Cortex of kidney (tissue), 1 donor: Measurements from ENCODE around the gene MICAL3.
"Not testable (repeated sequence)": the region's sequence is repeated elsewhere in the genome, so short reads cannot be mapped to it uniquely, and the experiment has no call there.

ENCODE experiments used
- DNase-seq: peaks from one replicate; lab custom pipeline; 2025; lab: John Stamatoyannopoulos, UW

The MICAL3 gene

DNA sequence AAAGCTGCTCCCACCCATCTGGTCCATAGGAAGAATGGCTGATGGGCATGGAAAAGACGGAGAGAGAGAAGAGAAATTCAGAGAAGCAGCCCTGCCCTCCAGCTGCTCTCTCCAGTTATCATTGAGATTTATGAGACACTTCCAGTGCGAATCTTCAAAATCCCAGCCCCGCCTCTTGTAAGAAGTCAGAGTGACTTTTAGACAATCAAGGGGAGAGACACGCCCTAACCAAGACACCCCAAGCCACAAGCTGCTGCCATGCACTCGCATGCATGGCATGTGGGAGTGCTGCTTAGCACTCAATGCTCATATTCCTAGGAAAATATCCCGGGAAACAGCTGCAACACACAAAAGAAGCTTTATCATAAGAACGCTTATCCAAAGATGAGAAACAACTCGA, 139.5 kb downstream of the MICAL3 start:
- DNase-seq: no peak

DNA sequence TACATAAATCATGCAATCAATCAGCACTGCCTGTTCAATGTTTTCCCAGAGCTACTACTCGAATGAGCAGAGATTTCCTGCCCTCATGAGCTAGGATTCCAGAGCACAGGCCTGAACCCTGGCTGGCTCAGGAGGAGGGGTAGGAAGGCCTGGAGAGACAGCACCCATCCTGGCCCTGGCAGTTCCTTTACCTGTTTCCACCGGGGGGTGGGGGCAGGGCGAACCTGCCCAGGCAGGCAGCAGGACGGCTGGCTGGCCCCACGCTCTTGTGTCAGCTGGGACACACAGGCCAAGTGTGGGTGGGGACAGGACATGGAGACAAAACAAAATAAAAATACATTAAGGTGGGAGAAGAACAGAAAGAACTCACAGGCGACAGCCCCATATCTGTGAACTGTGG, 140.3 kb downstream of the MICAL3 start:
- DNase-seq: no peak

DNA sequence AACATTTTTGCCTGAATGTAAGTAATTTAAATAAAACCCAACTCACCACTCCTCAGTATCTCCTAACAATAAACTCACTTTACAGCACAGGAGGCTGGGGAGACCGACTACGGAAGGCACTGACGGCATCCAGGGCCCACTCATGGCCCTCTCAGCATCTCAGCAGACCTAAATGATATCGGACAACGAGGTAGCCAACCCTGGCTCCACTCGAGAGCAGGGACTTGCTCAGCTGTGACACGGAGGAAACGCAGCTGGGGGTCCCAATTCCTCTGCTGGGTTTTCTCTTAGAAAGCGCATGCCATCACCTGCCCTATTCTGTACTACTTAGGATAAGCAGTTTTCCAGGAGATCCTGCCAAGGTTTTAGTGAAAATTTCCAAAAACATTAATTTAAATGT, 141.0 kb downstream of the MICAL3 start:
- no peak for DNase-seq

DNA sequence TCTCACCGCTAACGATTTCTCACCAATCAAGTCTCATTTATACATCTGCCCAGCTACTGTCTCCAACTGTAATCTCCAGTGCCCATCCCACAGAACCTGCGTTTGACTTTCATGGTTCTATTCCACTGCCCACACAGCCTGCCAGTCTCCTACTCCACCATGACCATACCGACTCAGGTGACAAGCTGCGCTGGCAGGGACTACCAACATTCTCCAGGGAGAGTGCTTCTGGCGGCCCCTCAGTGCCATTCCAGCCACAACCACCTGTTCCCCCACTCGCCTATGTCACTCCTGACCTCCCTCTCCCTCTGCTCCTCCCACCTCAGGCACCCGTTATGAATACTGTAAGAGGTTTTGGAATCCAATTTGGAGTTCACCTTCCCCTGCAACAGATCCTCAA, 141.6 kb downstream of the MICAL3 start:
- no peak for DNase-seq

DNA sequence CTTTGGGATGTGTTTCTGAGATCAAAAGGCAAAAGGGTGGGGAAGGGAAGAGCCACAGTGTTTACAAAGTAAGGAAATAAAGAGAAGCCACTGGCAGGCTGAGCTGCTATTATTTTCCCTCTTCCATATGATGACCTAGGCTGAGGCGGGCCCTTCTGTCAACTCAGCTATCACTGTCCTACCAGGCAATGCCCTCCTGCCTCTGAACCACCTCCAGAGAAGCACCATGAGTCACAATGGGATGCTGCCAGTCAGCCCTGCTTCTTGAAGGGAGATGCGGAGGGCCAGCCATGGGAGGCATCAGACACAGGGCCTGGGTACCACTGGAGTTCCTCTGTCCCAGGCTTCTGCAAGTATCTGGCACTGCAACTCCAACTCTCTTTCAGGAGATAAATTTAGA, 142.2 kb downstream of the MICAL3 start:
- DNase-seq: no peak

DNA sequence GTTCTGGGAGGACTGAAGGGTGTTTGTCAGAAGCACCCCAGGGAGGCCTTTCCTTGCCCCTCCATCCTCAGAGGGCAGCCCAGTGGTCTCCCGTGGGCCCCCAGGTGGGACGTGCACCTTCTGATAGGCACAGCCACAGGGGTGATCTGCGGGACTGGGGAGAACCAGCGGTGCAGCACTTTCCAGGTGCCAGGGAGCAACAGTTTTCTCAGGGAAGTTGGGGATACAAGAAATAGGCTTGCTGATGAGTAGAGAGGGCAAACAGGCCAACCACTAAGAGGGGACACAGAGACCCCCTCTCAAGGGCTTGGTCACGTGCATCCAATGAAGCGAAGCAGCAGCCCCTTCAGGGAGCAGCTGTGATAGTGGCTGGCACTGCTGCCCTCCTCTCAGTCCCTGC, 143.0 kb downstream of the MICAL3 start:
- no peak for DNase-seq

DNA sequence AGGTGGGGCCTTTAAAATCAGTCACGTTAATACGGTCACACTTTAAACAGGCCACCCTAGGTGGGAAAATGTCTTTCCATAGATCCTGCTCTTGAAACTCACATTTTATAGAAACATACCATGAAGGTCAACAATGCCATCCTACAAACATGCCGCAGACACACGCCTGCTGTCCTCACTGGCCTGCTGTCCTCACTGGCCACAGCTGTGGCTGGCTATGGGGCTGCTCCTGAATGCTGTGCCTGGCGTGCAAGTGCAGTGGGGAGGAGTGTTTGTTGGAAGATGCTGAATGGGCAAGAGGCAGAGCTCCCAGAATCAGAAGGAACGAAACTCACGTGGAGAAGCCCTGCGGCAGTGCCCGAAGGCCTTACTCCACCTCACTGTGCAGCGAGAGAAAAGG, 143.9 kb downstream of the MICAL3 start:
- no peak for DNase-seq

DNA sequence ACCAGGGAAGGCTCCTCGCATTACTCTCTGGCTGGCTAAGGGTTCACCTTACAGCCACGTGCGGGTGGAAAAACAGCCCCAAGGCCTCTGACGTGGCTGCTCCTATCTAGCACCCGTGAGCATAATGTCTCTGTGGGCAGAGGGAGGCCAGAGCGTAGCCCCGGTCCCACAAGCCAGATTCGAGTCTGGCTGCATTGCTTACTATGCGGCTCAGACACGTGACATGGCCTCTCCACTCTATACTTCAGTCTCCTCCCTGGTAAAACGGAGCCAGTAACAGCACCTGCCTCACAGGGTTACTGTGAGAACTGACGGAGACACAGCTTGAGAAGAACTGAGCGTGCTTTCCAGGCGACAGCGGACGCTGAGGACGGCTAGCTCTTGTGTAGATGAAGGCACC, 144.3 kb downstream of the MICAL3 start:
- no peak for DNase-seq

DNA sequence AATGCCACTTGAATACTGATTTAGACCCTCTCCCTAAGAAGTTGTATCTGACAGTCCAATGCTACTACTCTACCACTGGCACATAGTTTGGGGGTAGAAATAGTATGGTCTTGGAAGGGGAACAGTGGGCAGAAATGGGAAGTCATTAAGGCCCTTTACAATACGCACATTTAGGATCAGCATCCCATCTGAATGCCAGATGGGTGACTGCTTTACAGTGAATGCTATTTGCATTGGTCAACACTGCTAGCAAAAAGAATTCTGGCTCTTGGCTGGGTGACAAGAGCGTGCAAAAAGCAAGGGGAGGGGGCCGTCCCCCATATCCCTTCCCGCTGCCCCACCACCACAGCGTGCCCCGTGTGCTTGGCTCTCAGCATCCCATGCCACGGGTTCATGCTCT, 145.4 kb downstream of the MICAL3 start:
- DNase-seq: no peak

DNA sequence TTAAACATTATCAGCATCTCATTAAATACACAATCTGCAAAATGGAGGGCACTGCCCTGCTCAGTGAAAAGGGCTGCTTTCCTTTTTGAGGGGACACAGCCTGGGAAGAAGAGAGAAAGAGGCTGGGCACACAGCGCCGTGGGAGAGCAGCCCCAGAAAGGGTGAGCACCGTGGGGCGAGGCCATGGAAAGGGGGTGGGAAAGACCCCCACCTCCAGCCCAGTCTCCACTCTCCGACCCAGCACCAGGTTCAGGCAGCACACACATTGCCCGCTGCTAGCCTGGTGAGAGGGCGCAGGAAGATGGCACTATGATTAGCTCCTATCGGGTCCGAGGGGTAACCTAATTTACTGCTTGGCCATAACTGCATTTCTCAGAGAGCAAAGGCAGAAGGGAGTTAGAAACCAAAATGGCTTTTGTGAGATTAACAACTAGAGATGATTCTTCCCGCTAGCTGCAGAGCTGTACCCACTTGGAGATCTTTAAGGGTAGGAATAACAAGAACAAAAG, 146.1 kb downstream of the MICAL3 start:
- no peak for DNase-seq

DNA sequence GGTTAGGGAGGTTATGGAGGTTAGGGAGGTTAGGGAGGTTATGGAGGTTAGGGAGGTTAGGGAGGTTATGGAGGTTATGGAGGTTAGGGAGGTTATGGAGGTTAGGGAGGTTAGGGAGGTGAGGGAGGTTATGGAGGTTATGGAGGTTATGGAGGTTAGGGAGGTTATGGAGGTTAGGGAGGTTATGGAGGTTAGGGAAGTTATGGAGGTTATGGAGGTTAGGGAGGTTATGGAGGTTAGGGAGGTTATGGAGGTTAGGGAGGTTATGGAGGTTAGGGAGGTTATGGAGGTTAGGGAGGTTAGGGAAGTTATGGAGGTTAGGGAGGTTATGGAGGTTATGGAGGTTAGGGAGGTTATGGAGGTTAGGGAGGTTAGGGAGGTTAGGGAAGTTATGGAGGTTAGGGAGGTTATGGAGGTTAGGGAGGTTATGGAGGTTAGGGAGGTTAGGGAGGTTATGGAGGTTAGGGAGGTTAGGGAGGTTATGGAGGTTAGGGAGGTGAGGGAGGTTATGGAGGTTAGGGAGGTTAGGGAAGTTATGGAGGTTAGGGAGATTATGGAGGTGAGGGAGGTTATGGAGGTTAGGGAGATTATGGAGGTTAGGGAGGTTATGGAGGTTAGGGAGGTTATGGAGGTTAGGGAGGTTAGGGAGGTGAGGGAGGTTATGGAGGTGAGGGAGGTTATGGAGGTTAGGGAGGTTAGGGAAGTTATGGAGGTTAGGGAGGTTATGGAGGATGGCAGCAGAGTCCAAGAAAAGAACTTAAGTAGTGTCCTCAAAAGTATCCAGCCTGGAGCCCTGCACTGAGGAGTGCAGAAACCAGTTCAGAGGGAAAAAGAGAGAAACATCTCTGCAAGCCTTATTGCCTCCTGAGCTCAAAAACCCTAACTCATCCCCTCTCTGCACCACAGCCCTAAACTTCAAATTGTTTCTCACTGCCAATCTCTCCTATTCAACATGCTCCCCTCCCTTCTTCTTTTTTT, 147.2 kb downstream of the MICAL3 start:
- DNase-seq: not testable (repeated sequence)

DNA sequence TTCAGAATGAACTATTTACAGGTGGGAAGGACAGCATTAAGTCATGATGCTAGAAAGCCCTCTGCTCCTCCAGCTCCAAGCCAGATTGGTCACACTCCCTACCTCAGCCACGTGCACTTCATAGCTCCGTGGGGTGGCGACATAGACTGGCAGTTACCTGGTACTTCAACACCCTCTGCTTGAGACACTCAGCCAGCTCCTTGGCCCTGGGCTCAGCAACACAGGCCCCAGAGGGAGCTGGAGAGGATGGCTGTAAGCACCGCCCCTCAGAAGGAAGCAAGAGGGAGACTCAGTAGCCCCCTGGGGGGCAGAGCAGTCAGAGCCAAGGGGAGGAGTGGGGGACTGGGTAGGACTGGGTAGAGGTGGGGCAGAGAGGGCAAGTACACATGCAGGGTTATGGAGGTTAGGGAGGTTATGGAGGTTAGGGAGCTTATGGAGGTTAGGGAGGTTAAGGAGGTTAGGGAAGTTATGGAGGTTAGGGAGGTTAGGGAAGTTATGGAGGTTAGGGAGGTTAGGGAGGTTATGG, 148.0 kb downstream of the MICAL3 start:
- DNase-seq: no peak

DNA sequence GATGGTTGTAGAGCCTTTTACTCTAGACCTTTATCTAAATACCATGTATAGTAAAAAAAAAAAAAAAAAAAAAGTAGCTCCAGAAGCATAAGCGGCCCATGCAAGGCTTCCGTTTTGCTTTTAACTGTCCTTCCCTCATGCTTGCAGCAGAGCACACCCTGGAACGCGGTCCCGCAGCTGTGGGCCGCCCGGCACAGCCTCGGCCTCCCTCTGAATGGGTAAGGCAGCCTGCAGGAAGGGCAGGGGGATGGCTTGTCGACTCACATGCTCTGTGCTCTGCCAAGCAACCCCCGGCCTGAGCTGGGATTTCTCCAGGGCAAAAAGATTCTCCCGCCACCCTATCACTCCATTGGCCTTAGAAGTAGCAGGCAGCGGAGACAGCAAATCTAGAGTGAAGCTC, 148.7 kb downstream of the MICAL3 start:
- no peak for DNase-seq

DNA sequence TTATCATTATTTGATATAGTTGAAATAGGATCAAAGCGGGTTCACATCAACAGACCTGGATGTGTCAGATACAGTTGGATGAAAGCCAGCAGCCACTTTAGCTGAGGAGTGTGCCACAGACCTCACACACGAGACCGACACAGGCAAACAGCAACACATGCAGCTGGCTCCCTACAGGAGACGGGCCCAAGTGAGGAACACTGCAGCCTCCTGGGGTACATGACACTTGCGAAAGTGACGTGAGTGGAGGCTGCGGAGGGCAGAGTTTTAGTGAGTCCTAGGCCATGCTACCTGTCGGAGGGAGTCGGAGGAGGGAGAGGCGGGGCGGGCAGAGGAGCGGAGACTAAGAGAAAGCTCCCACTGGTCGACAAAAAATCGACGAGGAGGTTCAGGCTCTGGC, 149.2 kb downstream of the MICAL3 start:
- no peak for DNase-seq

DNA sequence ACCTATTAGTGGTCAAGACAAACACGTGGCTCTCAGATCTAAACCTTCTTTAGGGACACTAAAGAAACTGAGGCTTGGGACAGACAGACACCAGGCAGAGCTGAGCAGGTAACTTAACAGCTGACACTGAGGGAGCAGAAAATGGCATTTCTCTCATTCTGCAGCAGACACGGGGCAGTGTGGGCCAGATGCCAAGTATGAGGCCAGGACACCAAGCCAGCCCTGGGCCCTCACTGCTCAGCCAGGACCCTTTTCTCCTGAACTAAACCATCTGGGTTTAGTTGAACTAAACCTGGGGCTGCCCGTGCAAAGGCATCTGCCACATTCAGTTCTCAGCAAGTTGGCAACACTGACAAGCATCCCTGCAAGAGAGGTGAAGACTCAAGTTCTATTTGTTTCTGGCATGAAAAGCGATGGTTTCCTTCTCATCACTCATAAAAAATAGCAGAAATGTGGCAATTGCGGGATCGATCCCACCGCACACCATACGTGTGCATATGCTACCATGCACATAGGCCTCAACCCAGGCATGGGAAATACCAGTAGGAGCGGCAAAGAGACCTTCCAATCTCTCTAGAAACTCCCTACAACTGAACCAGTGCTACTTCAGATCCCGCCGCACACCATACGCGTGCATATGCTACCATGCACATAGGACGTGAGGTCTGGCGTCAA, 150.0 kb downstream of the MICAL3 start:
- no peak for DNase-seq

DNA sequence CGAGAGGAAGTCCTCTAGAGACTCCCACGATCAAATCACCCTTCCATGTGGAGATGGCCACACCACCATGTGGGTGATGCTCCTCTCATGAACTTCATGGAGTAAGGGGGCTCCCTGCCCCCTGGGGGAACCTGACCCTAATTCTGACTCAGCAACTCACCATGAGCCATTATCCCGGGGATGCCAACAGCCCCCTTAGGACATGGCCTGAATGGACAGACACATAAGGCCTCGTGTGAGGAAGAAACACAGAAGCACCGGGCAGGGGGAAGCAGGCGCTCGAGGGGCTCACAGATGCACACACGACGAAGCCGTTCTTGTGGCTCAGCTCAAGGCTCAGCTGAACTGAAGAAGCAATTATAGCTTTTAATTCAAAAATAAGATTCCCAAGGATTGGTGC, 150.6 kb downstream of the MICAL3 start:
- no peak for DNase-seq

DNA sequence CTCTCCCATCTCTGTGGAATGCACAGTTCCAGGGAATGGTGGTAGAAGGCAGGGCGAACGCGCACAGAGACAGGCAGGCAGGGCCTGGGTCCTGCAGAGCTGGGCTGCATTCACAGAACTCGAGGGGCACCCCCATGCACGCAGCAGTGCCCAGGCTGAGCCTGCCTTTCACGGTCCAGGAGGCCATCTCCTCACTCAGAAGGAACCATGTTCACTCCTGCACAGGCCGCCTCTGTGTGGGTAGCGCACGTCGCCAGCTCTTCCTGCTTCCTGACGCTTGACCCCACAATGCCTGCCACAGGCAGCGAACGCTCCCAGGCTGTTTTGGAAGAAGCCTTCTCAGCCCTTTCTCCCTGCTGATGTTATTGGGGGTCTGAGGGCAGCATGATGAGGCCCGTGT, 151.2 kb downstream of the MICAL3 start:
- DNase-seq: no peak

DNA sequence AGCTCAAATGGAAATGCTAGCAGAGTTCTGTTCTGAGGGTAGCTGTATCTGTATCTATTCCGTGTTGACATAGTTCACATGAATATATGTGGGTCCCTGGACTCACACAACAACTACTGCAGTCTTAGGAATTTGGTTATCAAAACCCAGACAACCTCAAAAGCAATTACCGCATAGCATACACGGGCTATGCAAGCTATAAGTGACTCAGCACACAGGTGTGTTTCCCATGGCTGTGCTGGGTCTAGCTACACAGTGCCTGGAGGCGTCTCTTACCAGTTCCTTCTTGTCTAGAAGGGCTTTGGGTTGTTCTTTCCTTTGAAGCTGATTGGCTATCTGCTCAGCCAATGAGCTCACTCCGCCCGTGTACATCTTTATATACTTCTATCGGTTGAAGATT, 151.9 kb downstream of the MICAL3 start:
- no peak for DNase-seq

DNA sequence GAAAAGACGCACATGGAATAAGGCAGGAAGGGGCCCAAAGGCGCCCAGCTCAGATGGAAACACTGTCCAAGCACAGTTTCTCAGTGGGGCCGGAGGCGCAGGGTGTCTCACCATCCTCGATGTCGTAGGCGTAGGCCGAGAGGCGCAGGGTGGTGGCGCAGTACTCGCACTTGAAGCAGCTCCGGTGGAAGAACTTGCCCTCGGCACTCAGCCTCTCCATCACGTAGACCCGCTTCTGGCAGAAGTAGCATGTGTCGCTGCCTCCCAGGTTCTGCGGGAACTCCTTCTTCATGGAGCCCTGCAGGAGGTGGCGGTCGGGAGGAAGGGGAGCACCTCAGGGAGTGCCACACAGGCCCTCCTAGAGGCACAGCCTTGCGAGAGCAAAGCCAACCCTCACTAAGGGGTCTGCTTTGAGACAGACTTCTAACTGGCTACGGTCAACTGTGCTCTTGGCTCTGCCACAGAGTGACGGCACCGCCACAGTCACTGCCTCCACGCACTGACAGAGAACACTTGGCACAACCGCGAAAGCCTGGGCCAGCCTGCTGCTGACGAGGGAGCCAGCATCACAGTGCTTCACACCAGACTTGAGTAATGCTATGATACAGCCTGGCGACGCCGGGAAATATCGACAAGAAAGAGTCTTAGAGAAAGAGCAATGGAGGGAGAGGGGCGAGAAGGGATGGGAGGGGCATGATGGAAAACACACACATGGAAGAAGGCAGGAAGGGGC, 152.5 kb downstream of the MICAL3 start:
- DNase-seq: no peak

DNA sequence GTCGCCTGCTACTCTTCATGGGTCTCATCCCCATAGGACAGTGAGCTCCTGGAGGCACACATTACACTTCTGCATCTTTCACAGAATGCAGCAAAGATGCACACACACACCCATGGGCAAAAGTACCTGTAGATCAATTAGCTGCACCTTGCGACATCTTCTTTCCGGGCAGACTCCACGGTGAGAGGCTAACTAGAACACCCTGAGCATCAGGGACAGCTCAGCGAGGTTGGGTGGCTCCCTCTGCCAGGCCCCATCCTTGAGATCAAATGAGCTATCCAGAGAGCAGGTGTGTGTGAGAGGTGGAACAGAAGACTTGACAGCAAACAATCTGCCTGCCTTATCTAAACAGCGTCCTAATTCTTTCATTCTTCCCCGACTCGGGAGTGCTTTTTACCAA, 154.0 kb downstream of the MICAL3 start:
- no peak for DNase-seq

DNA sequence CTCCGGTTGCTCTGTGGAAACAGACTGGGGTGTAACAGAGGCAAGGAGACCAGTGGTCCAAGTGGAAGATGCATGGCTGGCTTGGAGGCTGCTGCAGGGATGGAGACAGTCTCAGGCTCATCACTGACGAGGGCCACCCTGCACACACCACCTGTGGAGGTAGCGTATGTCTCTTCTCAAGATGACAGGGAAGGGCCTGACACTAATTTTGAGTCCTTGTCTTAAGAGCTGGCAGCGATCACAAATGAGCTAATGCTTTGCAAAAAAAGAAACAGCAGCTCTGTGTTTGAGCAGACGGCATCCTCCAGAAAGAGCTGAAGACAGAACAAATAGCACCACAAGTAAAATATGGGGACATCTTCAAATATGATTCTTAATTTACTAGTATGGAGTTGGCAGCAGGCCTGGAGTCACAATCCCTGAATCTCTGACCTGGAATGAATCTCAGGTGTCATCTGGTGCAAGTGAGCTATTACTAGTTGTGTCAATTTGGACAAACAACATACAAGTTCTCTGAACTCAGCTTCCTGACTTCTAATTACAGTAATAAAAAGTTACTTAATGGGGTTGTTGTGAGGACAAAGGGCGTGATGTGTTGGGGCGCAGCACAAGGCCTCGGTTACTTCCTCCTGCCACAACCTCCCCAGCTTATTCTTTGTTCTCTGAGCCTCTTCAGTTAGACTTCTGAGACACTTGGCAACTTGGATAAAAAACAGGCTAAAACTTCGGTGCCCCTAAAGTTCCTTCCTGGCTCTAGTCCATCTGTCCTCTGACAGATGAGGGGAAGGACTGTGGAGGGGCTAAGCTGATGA, 154.9 kb downstream of the MICAL3 start:
- DNase-seq: no peak
